Fibroblast of lung (primary cell): ENCODE data around the gene FRMPD2.

ENCODE experiments used
- CTCF ChIP-seq, 2 donors: IDR thresholded peaks in 1 of 2; conservative IDR thresholded peaks in 1 of 2; 1 replicate in 1 of 2; 2 replicates in 1 of 2; pipeline ENCODE4 v1.5.1; 2011 to 2012; ENCODE audit warnings: low read length in 2 of 2, control low read depth in 1 of 2, inconsistent platforms in 1 of 2, low read depth in 1 of 2, mild to moderate bottlenecking in 1 of 2
- EZH2 ChIP-seq: IDR thresholded peaks from 2 replicates; pipeline ENCODE4 v1.5.1; 2012; ENCODE audit warnings: low read length, control low read depth, mild to moderate bottlenecking; ENCODE audit errors: missing control alignments

- no peak for TF ChIP-seq CTCF (conservative IDR thresholded peaks at IDR 0.05 in 1 of 2, IDR thresholded peaks at IDR 0.05 in 1 of 2; ENCODE audit: low read depth in 1 of 2, low read length in 2 of 2)
- TF ChIP-seq EZH2: no peak
Measured at GRCh38 chr10:48300556-48300955, 26.1 kb upstream of the FRMPD2 start.
